NCI-H2107 treated with DMSO at 0.1 percent for 48 hours (cell line): ENCODE measurements around the gene GBP1.
A peak's percentile ranks its signal among the peaks of the same experiment; 100 is the strongest.
"Not testable (repeated sequence)": the region's sequence is repeated elsewhere in the genome, so short reads cannot be mapped to it uniquely, and the experiment has no call there.

Experiments used
- DNase-seq: peaks from one replicate; lab custom pipeline; 2025; ENCODE audit not compliant: unreplicated experiment; lab: John Stamatoyannopoulos, UW

Gene GBP1

GRCh38 chr1:89051955-89052312 lies 13.1 kb downstream of the GBP1 start:
- no peak for DNase-seq

- no peak for DNase-seq
Measured at GRCh38 chr1:89051300-89051954, 13.6 kb downstream of the GBP1 start.

- no peak for DNase-seq
Measured at GRCh38 chr1:89050649-89051033, 14.4 kb downstream of the GBP1 start.

GRCh38 chr1:89049901-89050648 lies 14.9 kb downstream of the GBP1 start:
- not testable (repeated sequence) for DNase-seq

- DNase-seq: not testable (repeated sequence)
Measured at GRCh38 chr1:89049187-89049586, 15.8 kb downstream of the GBP1 start.

- DNase-seq: no peak
Measured at GRCh38 chr1:89047734-89048133, 17.3 kb downstream of the GBP1 start.

- not testable (repeated sequence) for DNase-seq
Measured at GRCh38 chr1:89046318-89047183, 18.5 kb downstream of the GBP1 start.

GRCh38 chr1:89044970-89045721 lies 19.9 kb downstream of the GBP1 start:
- no peak for DNase-seq

- no peak for DNase-seq
Measured at GRCh38 chr1:89043940-89044339, 21.1 kb downstream of the GBP1 start.

- no peak for DNase-seq
Measured at GRCh38 chr1:89042491-89042890, 22.5 kb downstream of the GBP1 start.

GRCh38 chr1:89041721-89042120 lies 23.3 kb downstream of the GBP1 start:
- no peak for DNase-seq

- DNase-seq: no peak
Measured at GRCh38 chr1:89041119-89041641, 23.8 kb downstream of the GBP1 start.

GRCh38 chr1:89040315-89040626 lies 24.7 kb downstream of the GBP1 start:
- DNase-seq: no peak

- no peak for DNase-seq
Measured at GRCh38 chr1:89037186-89037585, 27.8 kb downstream of the GBP1 start.

GRCh38 chr1:89035080-89035479 lies 29.9 kb downstream of the GBP1 start:
- DNase-seq: no peak

- DNase-seq: not testable (repeated sequence)
Measured at GRCh38 chr1:89034004-89034403, 31.0 kb downstream of the GBP1 start.

GRCh38 chr1:89029051-89029450 lies 36.0 kb downstream of the GBP1 start:
- DNase-seq: not testable (repeated sequence)

- no peak for DNase-seq
Measured at GRCh38 chr1:89025928-89026327, 39.1 kb downstream of the GBP1 start.

GRCh38 chr1:89023026-89023425 lies 42.0 kb downstream of the GBP1 start:
- DNase-seq: no peak

- peak; percentile 77 for DNase-seq
Measured at GRCh38 chr1:89022167-89022959, 42.6 kb downstream of the GBP1 start, which contains the start of gene GBP3. Gene GBP3, minus strand, starts transcription at chr1:89022866. Its CDS starts 2,145 bp downstream, at chr1:89020721.
